MM.1S (cell line): ENCODE measurements around the gene SEC61A1.

Source experiments
- EZH2 ChIP-seq: fragments of 300-600 bp; sonication (generic); optimal IDR thresholded peaks from 2 replicates; pipeline ENCODE3; 2017; ENCODE audit warnings: low read depth, mild to moderate bottlenecking, antibody characterized with exemption, low read length, mixed read lengths
- EZH2phosphoT487 ChIP-seq: fragments of 300-600 bp; sonication (generic); IDR thresholded peaks from 2 replicates; pipeline ENCODE4 v1.6.1; 2018; ENCODE audit warnings: antibody characterized with exemption, low read length
- TF ChIP-seq, protein P1 (sequence below): fragments of 300-600 bp; sonication (generic); IDR thresholded peaks from 2 replicates; pipeline ENCODE4 v1.5.1; 2016; ENCODE audit warnings: antibody characterized with exemption, low read length, mixed read lengths

DNA sequence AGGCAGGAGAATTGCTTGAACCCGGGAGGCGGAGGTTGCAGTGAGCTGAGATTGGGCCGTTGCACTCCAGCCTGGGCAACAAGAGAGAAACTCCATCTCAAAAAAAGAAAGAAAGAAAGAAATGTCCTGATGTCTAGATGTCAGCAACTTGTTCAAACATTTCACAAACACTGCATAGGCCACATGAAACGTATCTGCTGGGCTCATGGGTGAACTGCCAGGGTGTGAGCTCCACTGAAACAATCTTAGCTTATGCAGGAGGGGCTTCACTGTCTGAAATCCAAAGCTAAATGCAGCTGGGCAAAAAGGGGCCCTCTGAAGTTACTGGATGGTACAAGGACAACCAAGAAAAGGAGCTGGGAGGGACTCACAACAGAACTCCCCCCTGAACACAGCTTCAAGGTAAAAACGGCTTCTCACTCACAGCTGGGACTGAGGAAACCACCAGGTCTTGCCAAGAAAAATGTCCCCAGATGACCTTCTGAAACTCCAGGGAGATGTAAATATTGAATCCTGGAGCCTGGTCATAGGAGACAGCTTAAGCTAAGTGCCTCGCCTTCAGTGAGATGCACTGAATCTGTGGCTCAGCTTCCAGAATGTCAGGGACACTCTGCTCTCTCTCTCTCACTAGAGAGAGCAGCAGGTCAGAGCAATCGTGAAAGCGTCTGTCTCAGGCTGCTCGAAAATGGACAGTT, 31.9 kb downstream of the SEC61A1 start:
- TF ChIP-seq, protein P1, sequence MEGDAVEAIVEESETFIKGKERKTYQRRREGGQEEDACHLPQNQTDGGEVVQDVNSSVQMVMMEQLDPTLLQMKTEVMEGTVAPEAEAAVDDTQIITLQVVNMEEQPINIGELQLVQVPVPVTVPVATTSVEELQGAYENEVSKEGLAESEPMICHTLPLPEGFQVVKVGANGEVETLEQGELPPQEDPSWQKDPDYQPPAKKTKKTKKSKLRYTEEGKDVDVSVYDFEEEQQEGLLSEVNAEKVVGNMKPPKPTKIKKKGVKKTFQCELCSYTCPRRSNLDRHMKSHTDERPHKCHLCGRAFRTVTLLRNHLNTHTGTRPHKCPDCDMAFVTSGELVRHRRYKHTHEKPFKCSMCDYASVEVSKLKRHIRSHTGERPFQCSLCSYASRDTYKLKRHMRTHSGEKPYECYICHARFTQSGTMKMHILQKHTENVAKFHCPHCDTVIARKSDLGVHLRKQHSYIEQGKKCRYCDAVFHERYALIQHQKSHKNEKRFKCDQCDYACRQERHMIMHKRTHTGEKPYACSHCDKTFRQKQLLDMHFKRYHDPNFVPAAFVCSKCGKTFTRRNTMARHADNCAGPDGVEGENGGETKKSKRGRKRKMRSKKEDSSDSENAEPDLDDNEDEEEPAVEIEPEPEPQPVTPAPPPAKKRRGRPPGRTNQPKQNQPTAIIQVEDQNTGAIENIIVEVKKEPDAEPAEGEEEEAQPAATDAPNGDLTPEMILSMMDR = no peak
- TF ChIP-seq EZH2phosphoT487 = no peak
- TF ChIP-seq EZH2 = no peak
